Measurements from ENCODE around the gene VWA5A.
A peak's percentile ranks its signal among the peaks of the same experiment; 100 is the strongest.

VWA5A gene

GRCh38 chr11:124078591-124078990 lies 36.7 kb upstream of the VWA5A start:
- Mint-ChIP-seq H3K36me3 (ENCODE audit: low read depth) (no peaks in the 10 kb centered on the region), H3K4me1 (peaks cover 7% of the 10 kb centered on the region), H3K27ac (peak overlapping the region in 1 of 3 experiments; percentile 25), H3K9me3 (no peaks in the 10 kb centered on the region), H3K27me3 (ENCODE audit: low read depth) (peaks cover 7% of the 10 kb centered on the region), H3K4me3 (no peak overlapping the region)
- TF ChIP-seq CTCF (IDR thresholded peaks at IDR 0.05; ENCODE audit: unreplicated experiment in 3 of 3): no peak

GRCh38 chr11:124079631-124080326 lies 35.5 kb upstream of the VWA5A start:
- H3K36me3 Mint-ChIP-seq (ENCODE audit: low read depth): no peaks in the 10 kb centered on the region
- TF ChIP-seq CTCF (IDR thresholded peaks at IDR 0.05; ENCODE audit: unreplicated experiment in 3 of 3): no peak
- H3K4me1 Mint-ChIP-seq: peaks cover 7% of the 10 kb centered on the region
- peak overlapping the region in 1 of 3 experiments; percentile 45 for H3K27ac Mint-ChIP-seq
- H3K9me3 Mint-ChIP-seq: no peaks in the 10 kb centered on the region
- no peak overlapping the region for H3K4me3 Mint-ChIP-seq
- H3K27me3 Mint-ChIP-seq (ENCODE audit: low read depth): peaks cover 9% of the 10 kb centered on the region

GRCh38 chr11:124080327-124081001 lies 34.8 kb upstream of the VWA5A start:
- H3K27ac Mint-ChIP-seq: no peak overlapping the region
- H3K4me1 Mint-ChIP-seq: peaks cover 7% of the 10 kb centered on the region
- no peaks in the 10 kb centered on the region for H3K9me3 Mint-ChIP-seq
- no peak overlapping the region for H3K4me3 Mint-ChIP-seq
- TF ChIP-seq CTCF (IDR thresholded peaks at IDR 0.05; ENCODE audit: unreplicated experiment in 3 of 3): no peak
- H3K27me3 Mint-ChIP-seq (ENCODE audit: low read depth): peaks cover 9% of the 10 kb centered on the region
- no peaks in the 10 kb centered on the region for H3K36me3 Mint-ChIP-seq (ENCODE audit: low read depth)

- no peak for TF ChIP-seq CTCF (IDR thresholded peaks at IDR 0.05; ENCODE audit: unreplicated experiment in 3 of 3)
- Mint-ChIP-seq H3K4me3 (no peak overlapping the region), H3K9me3 (no peaks in the 10 kb centered on the region), H3K36me3 (ENCODE audit: low read depth) (no peaks in the 10 kb centered on the region), H3K27me3 (ENCODE audit: low read depth) (peaks cover 7% of the 10 kb centered on the region), H3K4me1 (peaks cover 7% of the 10 kb centered on the region), H3K27ac (peak overlapping the region in 1 of 3 experiments; percentile 20)
Observed at GRCh38 chr11:124081483-124081882, 33.8 kb upstream of the VWA5A start.

- no peak overlapping the region for H3K27ac Mint-ChIP-seq
- H3K9me3 Mint-ChIP-seq: no peaks in the 10 kb centered on the region
- TF ChIP-seq CTCF (IDR thresholded peaks at IDR 0.05; ENCODE audit: unreplicated experiment in 3 of 3): no peak
- H3K4me1 Mint-ChIP-seq: peaks cover 7% of the 10 kb centered on the region
- H3K36me3 Mint-ChIP-seq (ENCODE audit: low read depth): no peaks in the 10 kb centered on the region
- peaks cover 4% of the 10 kb centered on the region for H3K27me3 Mint-ChIP-seq (ENCODE audit: low read depth)
- H3K4me3 Mint-ChIP-seq: no peak overlapping the region
Observed at GRCh38 chr11:124082371-124082770, 32.9 kb upstream of the VWA5A start.

- Mint-ChIP-seq H3K9me3 (no peaks in the 10 kb centered on the region), H3K27me3 (ENCODE audit: low read depth) (peaks cover 4% of the 10 kb centered on the region), H3K4me1 (no peaks in the 10 kb centered on the region), H3K36me3 (ENCODE audit: low read depth) (no peaks in the 10 kb centered on the region), H3K4me3 (no peak overlapping the region), H3K27ac (no peak overlapping the region)
- TF ChIP-seq CTCF (IDR thresholded peaks at IDR 0.05; ENCODE audit: unreplicated experiment in 3 of 3): no peak
Observed at GRCh38 chr11:124085583-124085982, 29.7 kb upstream of the VWA5A start.

Data from nephron (organoid).